ENCODE measurements around the gene SOCS6.

SOCS6 gene

GRCh38 chr18:70376914-70377258 lies 88.0 kb downstream of the SOCS6 start:
- Histone ChIP-seq H3K4me1 (no peaks in the 10 kb centered on the region), H3K9me3 (no peaks in the 10 kb centered on the region)

DNA sequence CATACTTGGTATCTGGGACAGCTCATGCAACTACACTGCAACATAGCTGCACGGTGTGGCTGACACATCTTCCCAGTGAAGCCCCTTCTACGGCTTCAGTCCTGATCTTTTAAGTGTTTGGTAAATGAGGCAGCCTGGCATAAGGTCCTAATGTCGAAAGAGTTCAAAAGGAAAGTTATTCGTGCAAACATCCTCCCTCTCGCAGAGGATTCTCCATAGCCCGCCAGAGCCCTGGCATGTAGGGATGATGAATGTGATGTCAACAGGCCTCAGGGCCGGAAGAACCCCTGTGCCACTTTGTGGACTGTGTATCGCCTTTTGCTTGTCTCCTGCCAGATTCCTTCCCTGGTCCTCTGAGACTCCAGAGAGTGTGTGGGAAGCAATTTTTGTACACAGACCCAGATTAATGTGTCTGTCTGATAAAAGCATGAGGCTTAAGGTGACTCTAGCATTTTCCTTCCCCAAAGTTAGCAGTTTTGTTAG lies 88.5 kb downstream of the SOCS6 start:
- Histone ChIP-seq H3K4me1 (no peaks in the 10 kb centered on the region), H3K27ac (no peak overlapping the region), H3K4me2 (no peak overlapping the region), H3K9me3 (no peaks in the 10 kb centered on the region), H3K9ac (no peak overlapping the region), H3K36me3 (no peaks in the 10 kb centered on the region), H4K20me1 (no peaks in the 10 kb centered on the region), H3K27me3 (no peaks in the 10 kb centered on the region), H3K4me3 (no peak overlapping the region)
- no peak for TF ChIP-seq Cebpa-rat (IDR thresholded peaks at IDR 0.05)

More at GRCh38 chr18:70376914-70377258, 88.0 kb downstream of the SOCS6 start:
- TF ChIP-seq Cebpa-rat (IDR thresholded peaks at IDR 0.05), result no peak
- H3K36me3 ChIP-seq, result no peaks in the 10 kb centered on the region
- no peaks in the 10 kb centered on the region for H4K20me1 ChIP-seq
- H3K4me2 ChIP-seq, result no peak overlapping the region
- no peak overlapping the region for H3K9ac ChIP-seq
- H3K4me3 ChIP-seq, result no peak overlapping the region
- H3K27ac ChIP-seq, result no peak overlapping the region
- no peaks in the 10 kb centered on the region for H3K27me3 ChIP-seq

DNA sequence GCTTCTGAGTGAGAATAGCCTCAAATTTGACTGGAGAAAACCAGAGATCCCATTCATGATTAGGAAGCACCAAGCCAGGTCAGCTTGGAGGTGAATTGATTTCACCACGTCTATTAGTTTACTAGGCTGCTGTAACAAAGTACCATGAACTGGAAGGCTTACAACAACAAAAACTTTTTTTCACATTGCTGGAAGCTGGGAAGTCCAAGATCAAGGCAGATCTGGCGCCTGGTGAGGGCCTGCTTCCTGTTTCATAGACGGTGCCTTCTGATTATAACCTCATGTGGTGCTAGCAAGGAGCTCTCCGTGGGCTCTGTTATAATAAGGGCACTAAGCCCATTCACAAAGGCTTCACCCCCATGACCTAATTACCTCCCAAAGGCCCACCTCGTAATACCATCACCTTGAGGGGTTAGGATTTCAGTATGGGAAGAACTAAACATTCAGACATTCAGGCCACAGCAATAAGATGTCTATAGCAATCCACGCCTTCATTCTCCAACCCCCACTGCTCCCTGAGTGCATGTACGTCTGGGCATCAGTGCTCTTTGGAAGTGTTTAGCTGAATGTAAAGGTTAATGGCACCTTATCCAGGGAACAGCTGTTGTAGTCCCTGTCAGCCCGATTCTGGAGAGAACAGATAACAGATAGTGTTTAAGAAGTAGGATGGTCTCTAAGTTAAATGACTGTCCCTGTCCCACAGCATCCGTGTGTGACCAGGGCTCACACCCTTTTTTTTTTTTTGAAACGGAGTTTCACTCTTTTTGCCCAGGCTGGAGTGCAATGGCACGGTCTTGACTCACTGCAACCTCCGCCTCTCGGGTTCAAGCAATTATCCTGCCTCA lies 89.2 kb downstream of the SOCS6 start:
- Histone ChIP-seq H3K9me3 (no peaks in the 10 kb centered on the region), H3K4me3 (no peak overlapping the region), H3K4me1 (no peaks in the 10 kb centered on the region), H3K27ac (no peak overlapping the region), H3K27me3 (no peaks in the 10 kb centered on the region), H4K20me1 (no peaks in the 10 kb centered on the region), H3K4me2 (no peak overlapping the region), H3K36me3 (no peaks in the 10 kb centered on the region), H3K9ac (no peak overlapping the region)
- TF ChIP-seq Cebpa-rat (IDR thresholded peaks at IDR 0.05), result no peak

All from BLaER1 (cell line).